ENCODE measurements around the gene SNX32.

The SNX32 gene

DNA sequence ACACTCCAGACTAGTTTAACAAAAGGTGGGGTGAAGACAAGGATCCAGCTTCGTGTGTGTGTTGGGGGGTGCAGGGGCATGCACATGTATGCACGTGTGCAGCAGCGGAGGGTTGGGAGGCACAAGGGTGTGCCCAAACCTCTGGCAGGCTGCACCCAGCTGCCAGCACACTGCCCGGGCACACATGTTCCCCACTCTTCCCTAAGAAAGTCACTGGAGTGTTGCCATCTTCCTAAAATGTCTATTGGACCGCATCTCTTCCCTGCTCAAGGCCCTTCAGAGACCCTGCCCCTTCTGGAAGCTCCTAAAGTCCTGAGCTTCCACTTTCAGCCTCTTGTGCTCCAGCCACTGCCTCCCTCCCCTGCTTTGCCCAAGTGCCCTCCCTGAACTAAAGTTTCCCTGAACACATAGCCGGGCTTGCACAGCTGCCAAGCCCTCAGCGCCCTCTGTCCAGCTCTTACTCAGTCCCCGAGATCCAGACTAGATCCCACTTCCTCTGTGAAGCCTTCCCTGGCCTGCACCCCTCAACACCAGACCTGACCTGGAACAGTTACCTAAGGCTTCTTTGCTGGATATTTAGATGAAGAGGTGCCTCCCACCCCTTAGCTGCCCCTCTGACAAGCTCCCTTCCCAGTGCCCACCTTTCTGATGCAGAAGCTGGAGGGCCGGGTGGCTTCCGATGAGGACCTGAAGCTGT lies 18.2 kb downstream of the SNX32 start:
- no peak for DNase-seq (ENCODE audit: low read depth, low spot score)
- no peak overlapping the region for H3K4me3 ChIP-seq (ENCODE audit: low read length)

DNA sequence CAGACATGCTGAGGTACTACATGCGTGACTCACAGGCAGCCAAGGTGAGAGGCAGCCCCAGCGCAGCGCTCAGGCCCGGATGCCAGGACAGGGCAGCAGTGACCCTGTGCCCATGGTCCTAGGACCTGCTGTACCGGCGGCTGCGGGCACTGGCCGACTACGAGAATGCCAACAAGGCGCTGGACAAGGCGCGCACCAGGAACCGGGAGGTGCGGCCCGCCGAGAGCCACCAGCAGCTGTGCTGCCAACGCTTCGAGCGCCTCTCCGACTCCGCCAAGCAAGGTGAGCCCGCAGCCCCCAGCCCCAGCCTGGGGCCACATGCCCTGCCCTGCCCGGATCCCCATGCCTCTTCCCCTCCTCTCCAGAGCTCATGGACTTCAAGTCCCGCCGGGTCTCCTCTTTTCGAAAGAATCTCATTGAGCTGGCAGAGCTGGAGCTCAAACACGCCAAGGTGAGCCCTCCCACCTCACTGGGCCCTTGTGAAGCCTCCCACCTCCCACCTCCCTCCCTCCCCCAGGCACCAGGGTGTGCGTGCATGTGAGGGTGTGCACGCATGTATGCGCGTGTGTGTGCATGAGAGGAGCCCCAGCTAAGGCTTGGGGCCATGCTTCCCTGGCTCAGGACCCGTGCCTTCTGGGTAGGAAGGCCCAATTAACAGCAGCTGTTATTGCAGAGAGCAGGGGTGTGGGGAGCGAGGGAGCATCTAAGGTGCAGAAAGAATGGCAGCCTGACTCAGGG lies 18.9 kb downstream of the SNX32 start:
- no peak overlapping the region for H3K4me3 ChIP-seq (ENCODE audit: low read length)
- DNase-seq (ENCODE audit: low read depth, low spot score) = no peak

DNA sequence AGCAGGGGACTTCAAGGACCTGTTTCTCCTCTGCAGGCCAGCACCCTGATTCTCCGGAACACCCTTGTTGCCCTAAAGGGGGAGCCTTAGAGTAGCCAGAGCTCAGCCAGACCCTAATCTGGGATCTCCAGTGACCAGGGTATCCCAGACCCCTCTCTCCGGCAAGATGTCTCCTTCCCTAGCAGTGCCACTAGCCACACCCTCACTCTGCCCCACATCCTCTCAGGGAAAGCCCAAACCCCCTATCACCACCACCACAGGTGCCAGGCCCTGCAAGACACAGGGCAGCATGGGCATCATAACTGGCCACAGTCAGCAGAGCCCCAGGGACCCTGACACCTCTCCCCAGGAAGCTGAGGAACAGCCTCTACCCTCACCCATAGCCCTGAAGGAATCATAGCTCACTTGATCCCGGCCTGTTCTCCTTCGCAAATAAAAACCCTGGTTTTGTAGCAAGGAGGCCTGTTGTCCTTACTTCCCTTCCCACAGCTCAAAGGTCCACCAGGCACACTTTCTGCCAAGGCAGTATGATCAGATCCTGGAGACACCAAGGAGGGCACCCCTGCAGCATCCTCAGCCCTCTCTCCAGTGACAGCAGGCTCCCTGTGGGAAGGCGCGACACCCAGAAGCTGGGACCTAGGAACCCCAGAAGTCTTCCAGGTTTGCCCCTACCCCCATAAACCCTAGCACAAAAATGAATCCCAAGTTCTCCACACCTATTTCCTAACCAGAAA lies 19.6 kb downstream of the SNX32 start:
- H3K4me3 ChIP-seq (ENCODE audit: low read length) = no peak overlapping the region
- no peak for DNase-seq (ENCODE audit: low read depth, low spot score)

DNA sequence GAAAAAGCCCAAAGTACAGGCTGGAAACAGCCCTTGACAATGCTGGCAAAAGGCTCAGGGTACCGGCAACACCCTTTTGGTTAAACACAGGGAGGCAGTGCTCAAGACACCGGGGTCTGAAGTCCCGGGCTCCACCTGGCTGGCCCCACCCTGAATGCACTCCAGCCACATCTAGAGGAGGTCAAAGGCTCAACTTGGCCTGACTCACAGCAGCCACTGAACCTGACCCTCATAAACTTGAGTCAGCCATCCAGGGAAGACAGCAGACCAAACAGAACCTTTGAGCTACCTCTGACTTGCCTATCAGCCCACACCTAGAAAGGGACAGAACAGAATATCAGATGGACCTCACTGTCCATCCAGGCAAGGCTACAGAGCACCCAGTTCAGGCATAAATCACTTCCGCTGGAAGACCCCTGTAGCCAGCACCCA lies 20.4 kb downstream of the SNX32 start:
- no peak for DNase-seq (ENCODE audit: low read depth, low spot score)
- no peak overlapping the region for H3K4me3 ChIP-seq (ENCODE audit: low read length)

DNA sequence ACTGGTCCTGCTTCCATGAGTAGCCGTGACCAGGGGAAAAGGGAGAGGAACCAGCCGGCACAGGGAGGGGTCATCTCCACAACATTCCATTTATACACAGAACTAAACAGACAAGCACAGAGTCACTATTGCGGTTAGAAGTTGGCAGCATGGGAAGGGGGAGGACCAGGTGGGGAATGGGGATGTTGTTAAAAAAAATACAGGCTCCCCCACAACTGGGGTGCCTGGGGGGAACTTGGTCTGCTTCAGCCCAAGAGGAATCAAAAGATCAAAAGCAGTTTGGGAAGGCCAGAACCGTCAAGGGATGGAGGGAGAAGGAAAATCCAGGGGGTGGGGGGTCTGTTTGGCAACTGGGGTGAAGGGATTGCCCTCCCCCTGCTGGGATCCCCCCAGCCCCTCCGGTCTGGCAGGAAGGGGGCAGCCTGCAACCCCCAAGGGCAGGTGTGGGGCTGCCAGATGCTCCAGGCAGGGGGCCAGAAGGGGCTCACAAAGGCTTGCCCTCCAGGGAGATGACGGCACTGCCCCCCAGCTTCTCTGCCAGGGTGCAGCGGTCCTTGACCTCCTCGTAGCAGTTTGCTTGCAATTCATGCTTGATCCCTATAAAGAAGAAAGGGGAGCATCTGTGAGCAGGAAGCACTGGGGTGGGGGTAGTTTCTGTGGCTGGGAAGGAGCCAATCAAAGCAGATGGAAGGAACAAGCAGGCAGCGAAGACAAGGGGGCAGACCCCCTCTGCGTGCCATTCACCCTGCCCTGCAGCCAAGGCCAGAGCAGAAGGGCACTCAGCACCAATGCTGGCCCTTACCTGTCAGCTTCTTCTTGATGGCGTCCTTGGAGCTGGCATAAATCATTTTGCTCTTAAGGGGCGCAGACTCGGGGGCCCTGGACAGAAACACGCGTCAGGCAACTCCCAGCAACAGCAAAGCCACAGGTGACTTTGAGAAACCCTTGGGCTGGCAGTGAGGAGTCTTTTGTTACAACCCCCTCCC lies 21.4 kb downstream of the SNX32 start:
- no peak overlapping the region for H3K4me3 ChIP-seq (ENCODE audit: low read length)

DNA sequence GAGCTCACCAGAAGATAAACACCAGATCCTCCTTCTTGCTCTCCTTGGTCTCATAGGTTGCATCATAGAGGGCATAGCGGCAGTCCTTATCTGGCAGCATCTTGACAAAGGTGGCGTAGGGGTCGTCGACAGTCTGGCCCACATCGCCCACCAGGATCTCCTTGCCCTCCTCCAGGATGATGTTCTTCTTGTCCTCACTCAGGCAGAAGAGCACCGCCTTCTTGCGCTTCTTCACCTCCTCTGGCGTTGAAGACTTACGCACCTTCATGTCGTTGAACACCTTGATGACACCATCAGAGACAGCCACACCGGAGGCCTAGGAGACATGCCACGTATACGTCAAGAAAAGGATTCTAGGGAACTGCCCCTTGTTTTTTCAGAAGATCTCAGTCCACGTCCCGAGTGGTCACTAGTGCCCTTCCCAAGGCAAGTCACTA lies 22.2 kb downstream of the SNX32 start:
- H3K4me3 ChIP-seq (ENCODE audit: low read length) = peak overlapping the region; percentile 96
- no peak for DNase-seq (ENCODE audit: low read depth, low spot score)

More for the DNA sequence above, 21.4 kb downstream of the SNX32 start:
- no peak for DNase-seq (ENCODE audit: low read depth, low spot score)

DNA sequence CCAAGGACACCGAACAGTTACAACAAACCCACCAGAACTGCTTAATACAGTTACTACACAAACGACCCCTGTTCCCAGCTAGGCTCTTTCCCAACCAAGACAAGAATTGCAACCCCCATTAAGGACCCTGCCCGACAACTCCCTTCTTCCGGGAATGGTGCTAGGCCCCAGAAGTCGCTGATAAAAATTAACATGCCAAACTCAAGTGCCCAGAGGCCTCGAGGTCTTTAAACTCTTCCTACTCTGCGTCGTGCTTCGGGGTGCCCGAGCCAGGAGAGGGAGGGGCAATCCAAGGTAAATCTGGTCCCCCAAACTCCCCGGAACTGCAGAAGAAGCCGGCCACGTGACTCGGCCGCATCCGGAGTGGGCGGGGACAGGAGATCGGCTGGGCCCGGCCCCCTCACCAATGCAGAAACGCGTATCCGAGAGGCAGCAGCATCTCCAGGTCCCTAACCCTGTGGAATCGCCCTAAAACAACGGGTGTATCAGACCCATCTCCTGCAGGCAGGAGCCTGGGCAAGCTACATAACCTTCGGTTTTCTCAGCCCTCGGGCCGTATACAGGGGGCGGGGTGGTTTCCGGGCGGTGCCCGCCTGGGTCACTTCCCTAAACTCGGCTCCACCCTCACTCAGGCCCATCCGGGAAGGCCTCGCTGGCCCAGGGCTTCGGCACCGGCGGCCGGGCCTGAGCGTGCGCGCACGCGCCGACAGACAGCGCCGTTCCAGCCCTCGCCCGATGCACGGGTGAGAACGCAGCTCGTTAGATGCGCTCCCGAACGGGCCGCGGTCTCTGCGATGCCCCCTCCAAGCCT lies 23.1 kb downstream of the SNX32 start:
- DNase-seq (ENCODE audit: low read depth, low spot score) = peak; percentile 66
- peak overlapping the region; percentile 96 for H3K4me3 ChIP-seq (ENCODE audit: low read length)

DNA sequence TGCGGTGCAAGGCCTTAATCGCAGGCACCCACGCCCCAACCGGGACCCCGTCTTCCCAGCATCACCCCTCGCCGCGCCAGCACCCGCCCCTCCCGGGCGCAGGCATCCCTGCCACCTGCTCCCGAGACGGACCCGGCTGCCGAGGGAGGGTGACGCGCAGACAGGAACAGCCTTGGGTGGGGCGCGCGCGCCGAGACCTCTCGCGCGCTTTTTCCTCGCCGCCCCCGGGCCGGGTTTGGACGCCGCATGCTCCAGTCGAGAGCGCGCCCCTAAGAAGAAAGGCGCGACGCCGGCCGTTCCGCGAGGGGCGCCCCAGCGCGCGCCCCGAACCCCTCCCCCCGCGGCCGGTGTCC lies 23.7 kb downstream of the SNX32 start:
- H3K4me3 ChIP-seq (ENCODE audit: low read length) = peak overlapping the region; percentile 96
- DNase-seq (ENCODE audit: low read depth, low spot score) = no peak

DNA sequence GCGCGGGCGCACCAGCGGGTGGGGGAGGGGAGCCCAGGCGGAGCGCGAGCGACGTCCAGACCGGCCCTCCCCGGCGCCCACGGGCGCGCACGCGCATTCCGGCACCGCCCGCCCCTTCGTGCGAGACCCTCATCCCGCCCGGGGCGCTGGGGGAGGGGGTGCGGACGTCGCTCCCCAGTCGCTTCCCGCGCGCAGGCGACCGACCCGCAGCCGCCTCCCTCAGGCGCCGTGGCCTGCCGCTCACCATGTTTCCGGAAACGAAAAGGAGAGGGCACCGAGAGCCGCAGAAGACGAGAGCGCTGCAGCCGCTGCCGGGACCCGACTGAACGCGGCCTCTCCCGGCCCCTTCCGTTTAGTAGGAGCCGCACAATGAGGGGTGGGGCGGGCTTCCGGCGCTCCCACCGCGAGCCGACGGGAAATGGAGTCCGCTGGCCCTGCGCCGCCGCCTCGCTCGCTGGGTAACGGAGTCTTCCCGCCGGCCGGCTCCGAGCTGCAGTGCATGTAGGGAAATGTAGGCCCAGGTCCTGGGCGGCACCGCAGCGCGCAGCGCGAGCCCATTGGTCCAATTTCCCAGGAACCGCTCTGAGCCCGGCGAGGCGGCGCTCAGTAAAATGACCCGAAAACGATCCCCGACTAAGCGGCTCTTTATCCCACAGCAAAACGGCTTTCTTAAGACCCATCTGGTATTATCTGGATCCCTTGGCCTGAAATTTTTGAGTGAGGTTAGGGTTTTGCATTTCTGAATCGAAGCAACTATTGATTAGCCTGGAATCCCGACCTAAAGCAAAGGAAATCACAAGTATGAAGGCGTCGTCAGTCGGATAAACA lies 24.3 kb downstream of the SNX32 start, which contains the start of gene CFL1:
CFL1 (minus strand) TSS at position 328 of the 828 bp plus-strand sequence; CDS start at position 247, 81 bp downstream.
- peak; percentile 94 for DNase-seq (ENCODE audit: low read depth, low spot score)
- H3K4me3 ChIP-seq (ENCODE audit: low read length) = peak within 1 kb of the TSS; percentile 96

DNA sequence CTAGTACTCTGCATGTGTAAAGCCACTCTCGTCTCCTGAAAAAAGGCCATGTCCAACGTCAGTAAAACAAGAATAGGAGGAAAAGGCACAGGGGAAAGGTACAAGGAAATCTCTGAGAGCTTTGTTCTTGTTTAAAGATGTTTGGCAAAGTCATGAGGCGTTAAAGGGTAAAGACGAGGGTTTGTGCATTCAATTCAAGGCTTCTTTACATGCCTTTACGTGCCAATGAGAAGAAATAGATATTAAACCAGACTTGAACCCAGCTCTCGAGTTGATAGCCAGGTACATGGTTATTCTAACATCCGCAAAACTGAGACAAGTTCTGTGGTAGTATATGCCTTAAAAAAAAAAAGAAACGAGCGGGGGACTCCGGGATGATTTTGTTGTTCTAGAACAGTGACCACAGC lies 24.9 kb downstream of the SNX32 start:
- no peak for DNase-seq (ENCODE audit: low read depth, low spot score)

DNA sequence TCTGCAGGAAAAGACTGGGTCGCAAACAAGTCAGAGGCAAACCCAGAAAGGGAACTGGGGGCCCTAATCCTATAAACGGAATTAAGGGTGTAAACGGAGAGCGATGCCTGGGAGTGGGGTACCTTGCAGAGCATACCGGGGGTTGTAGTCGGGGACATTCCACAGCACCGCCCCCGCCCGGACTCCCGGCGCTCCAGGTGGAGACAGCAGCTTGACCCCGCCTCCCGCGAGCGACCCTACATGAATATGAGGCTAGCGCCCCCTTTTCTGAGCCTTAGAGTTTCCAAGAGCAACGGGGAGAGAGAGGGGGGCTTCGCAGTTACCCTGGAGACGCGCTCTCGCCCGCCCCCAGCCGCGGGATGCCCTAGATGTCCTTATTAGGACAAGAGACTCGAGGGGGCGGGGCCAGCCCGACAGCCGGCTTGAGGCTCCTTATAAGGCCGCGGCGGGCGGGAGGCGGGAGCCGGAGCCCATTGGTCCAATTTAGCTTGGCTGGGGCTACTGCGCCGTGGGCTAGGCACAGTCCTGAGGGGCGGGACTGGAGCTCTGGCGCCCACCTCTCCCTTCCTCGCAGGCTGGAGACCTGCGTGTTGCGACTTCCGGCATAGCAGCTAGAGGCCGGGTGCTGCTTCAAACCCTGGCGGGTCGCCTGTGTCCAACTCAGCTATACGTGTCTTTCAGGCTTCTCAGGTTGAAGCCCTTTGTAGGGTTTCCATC lies 25.5 kb downstream of the SNX32 start:
- peak overlapping the region; percentile 96 for H3K4me3 ChIP-seq (ENCODE audit: low read length)
- peak; percentile 99 for DNase-seq (ENCODE audit: low read depth, low spot score)

More for the DNA sequence above, 24.9 kb downstream of the SNX32 start:
- H3K4me3 ChIP-seq (ENCODE audit: low read length) = peak overlapping the region; percentile 96

DNA sequence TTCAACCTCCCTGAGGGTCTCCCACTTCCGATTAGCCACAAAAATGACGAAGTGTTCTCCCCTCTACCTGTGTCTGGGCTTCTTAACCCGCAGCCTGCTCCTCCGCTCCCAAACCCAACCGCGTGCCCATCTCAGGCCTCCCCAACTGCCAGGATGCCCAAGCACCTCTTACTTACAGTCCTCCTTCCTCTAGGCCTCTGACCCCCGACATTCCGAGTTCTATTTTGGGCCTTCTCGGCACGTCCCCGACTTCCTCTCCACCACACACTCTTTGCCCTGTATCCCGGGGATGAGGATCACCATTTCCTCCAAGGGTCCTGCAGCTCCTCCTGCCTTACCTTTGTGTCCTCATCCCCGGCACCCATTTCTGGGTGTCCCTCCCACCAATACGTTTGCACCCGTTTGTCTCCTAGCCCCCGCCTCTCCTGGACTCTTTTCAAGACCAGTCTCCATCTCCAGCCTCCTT lies 26.1 kb downstream of the SNX32 start:
- DNase-seq (ENCODE audit: low read depth, low spot score) = no peak

DNA sequence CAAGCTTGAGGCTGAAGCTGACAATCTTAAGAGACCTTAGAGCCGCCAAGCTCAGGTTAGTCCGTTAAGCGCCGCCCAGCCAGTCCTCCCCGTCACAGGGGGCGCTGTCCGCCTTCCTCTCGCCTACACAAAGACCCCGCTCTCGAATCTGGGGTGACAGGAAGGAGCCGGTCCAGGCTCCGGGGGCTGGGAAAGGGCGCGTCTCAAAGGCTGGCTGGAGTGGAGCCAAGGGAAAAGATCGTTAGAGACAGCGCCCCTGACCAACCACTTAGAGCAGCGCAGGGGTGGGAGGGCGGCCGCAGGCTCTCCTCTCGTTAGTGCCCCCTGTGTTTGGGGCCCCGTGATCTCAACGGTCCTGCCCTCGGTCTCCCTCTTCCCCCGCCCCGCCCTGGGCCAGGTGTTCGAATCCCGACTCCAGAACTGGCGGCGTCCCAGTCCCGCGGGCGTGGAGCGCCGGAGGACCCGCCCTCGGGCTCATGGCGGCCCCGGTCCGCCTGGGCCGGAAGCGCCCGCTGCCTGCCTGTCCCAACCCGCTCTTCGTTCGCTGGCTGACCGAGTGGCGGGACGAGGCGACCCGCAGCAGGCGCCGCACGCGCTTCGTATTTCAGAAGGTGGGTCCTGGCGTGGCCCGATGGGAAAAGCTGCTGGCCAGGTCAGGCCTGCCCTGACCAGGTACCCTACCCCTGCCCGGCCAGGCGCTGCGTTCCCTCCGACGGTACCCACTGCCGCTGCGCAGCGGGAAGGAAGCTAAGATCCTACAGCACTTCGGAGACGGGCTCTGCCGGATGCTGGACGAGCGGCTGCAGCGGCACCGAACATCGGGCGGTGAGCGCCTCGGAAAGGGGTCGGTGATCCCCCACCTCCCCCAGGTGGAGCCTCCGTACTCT lies 26.8 kb downstream of the SNX32 start, which contains the start of gene MUS81:
MUS81 (plus strand) TSS at position 156 of the 887 bp plus-strand sequence; CDS start at position 477, 321 bp downstream.
- H3K4me3 ChIP-seq (ENCODE audit: low read length) = peak within 1 kb of the TSS; percentile 96
- DNase-seq (ENCODE audit: low read depth, low spot score) = peak; percentile 97

More for the DNA sequence above, 26.1 kb downstream of the SNX32 start:
- H3K4me3 ChIP-seq (ENCODE audit: low read length) = peak overlapping the region; percentile 96

DNA sequence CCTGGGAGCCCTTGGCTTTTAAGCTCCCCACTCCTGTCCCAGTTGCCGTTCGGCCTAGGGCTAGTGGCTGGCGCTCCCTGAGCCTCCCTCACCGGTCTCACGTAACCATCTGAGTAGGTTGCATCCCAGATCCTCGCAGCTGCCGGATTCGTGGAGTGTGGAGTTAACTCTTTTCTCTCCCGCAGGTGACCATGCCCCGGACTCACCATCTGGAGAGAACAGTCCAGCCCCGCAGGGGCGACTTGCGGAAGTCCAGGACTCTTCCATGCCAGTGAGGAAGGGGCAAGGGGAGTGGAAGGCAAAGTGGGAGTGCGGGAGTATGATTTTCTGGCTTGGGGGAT lies 27.4 kb downstream of the SNX32 start:
- peak overlapping the region; percentile 96 for H3K4me3 ChIP-seq (ENCODE audit: low read length)
- no peak for DNase-seq (ENCODE audit: low read depth, low spot score)

DNA sequence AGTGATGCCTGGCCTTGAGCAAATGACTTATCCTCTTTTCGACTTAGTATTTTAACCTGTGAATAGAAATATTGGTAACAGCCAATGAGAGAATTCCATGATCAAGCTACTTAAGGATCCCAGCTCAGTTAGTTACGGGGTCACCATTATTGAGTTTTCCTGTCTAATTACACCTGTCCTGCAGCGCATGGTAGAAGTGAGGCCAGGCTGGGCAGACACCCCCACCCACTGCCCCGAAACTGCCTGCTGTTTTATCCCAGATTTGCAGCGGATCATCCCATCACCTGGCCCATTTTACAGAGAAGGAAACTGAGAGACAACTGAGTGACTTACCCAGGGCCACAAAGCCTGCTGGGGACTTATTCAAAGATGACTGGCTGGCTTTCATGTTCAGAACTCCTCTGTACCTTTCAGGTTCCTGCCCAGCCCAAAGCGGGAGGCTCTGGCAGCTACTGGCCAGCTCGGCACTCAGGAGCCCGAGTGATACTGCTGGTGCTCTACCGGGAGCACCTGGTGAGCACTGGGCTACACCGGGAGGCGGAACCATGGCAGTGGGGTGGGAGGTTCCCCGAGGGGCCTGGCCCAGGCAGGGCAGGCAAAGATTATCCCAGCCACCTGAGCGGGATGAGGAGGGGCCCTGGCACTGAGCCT lies 27.9 kb downstream of the SNX32 start:
- H3K4me3 ChIP-seq (ENCODE audit: low read length) = peak overlapping the region; percentile 96
- no peak for DNase-seq (ENCODE audit: low read depth, low spot score)

Measured in Jurkat, Clone E6-1 (cell line).